Measurements from ENCODE around the gene PHEX. TPM values are rescaled to one million over a fixed set of nuclear protein-coding genes. Genes with fewer than 3 reads are reported as not detected.

Gene PHEX
- total RNA-seq, 4 donors from 2014 or later: under 0.01 to 0.34 TPM; not detected in 2

GRCh38 chrX:22024577-22024976 lies 7.5 kb upstream of the PHEX start:
- no peak for TF ChIP-seq CTCF (IDR thresholded peaks at IDR 0.05; ENCODE audit: low read depth)

GRCh38 chrX:22025751-22026150 lies 6.4 kb upstream of the PHEX start:
- TF ChIP-seq CTCF (IDR thresholded peaks at IDR 0.05; ENCODE audit: low read depth): no peak

- TF ChIP-seq CTCF (IDR thresholded peaks at IDR 0.05; ENCODE audit: low read depth): no peak
Observed at GRCh38 chrX:22026731-22027130, 5.4 kb upstream of the PHEX start.

GRCh38 chrX:22032506-22032905 lies 381 bp downstream of the PHEX start:
- no peak for TF ChIP-seq CTCF (IDR thresholded peaks at IDR 0.05; ENCODE audit: low read depth)

- TF ChIP-seq CTCF (IDR thresholded peaks at IDR 0.05; ENCODE audit: low read depth): no peak
Observed at GRCh38 chrX:22033818-22034217, 1.7 kb downstream of the PHEX start.

- TF ChIP-seq CTCF (IDR thresholded peaks at IDR 0.05; ENCODE audit: low read depth): no peak
Observed at GRCh38 chrX:22035236-22035635, 3.1 kb downstream of the PHEX start.

GRCh38 chrX:22037225-22037624 lies 5.1 kb downstream of the PHEX start:
- TF ChIP-seq CTCF (IDR thresholded peaks at IDR 0.05; ENCODE audit: low read depth): no peak
